ENCODE results near the gene CABP1. TPM values are rescaled to one million over a fixed set of nuclear protein-coding genes. Genes with fewer than 3 reads are reported as not detected.
"Not testable (repeated sequence)": the region's sequence is repeated elsewhere in the genome, so short reads cannot be mapped to it uniquely, and the experiment has no call there.

CABP1 gene
- total and polyA plus RNA-seq, 9 of the 15 experiments (the other 6 are each of a cell fraction or from before 2014, with no cell fraction given), result not detected

GRCh38 chr12:120602416-120602815 is 38.0 kb upstream of the CABP1 start:
- H3K36me3 ChIP-seq (ENCODE audit: control insufficient read depth, insufficient read depth, low read length); CTCF ChIA-PET (ENCODE audit: low intra/inter-chr PET ratio); BruUV-seq (replicated peaks); H4K20me1 ChIP-seq (replicated peaks; ENCODE audit: control insufficient read depth, insufficient read depth, low read length); H3K9me3 ChIP-seq (replicated peaks; ENCODE audit: control insufficient read depth, insufficient read depth, low read depth, low read length); H3K27ac ChIP-seq (ENCODE audit: extremely low read depth, low read depth, low read length); H3K4me3 ChIP-seq; in situ Hi-C loops (cut with MboI); H3K9me1 ChIP-seq (ENCODE audit: control insufficient read depth, insufficient read depth, low read length); H3K4me2 ChIP-seq (ENCODE audit: insufficient read depth, low read length); H3K27me3 ChIP-seq (ENCODE audit: control insufficient read depth in 2 of 2, insufficient read depth in 2 of 2, low read length in 2 of 2); intact Hi-C loops (cut with micrococcal nuclease); H3K79me2 ChIP-seq (ENCODE audit: control insufficient read depth, insufficient read depth, low read length); TF ChIP-seq CEBPG (CRISPR knock-in tag; IDR thresholded peaks at IDR 0.05); JUND (tag; IDR thresholded peaks at IDR 0.05; ENCODE audit: borderline replicate concordance, low read depth, low read length): not testable (repeated sequence)
- FAIRE-seq (peak; percentile 29), DNase-seq (ENCODE audit: extremely low read depth in 1 of 4, low spot score in 3 of 4) (peak in 2 of 4 experiments; percentile 36 to 46), ATAC-seq (peak; percentile 71)
- H2AFZ ChIP-seq (ENCODE audit: low read depth, low read length), result peak overlapping the region; percentile 56; the same call in 1 of the 2 replicates
- peak overlapping the region in 1 of 2 experiments; percentile 40; a peak in 1 of 4 replicates for H3K9ac ChIP-seq (ENCODE audit: insufficient read depth in 1 of 2, low read depth in 2 of 2, low read length in 2 of 2)
- WGBS (ENCODE audit: insufficient coverage, low coverage, missing lambda C conversion rate), result 4% methylated on average over 3 of the region's 5 CpGs
- peak; percentile 77 for TF ChIP-seq CEBPB (tag; IDR thresholded peaks at IDR 0.05)
- peak; percentile 71 for TF ChIP-seq MAFF (IDR thresholded peaks at IDR 0.05; ENCODE audit: low read length)
- TF ChIP-seq ZBTB7A (IDR thresholded peaks at IDR 0.05; ENCODE audit: borderline replicate concordance, control insufficient read depth, low read depth, low read length), result peak; percentile 32; the same call in 1 of the 2 replicates
- TF ChIP-seq CEBPG (tag; conservative IDR thresholded peaks at IDR 0.05 in 1 of 2, IDR thresholded peaks at IDR 0.05 in 1 of 2), result peak in 1 of 2 experiments; percentile 38; a peak in 1 of 4 replicates
- peak; percentile 86 for TF ChIP-seq ZNF384 (IDR thresholded peaks at IDR 0.05; ENCODE audit: low read depth, low read length)
- TF ChIP-seq MAFK (IDR thresholded peaks at IDR 0.05; ENCODE audit: low read length), result peak; percentile 72
- TF ChIP-seq TRIM24 (IDR thresholded peaks at IDR 0.05), result 0 out of 4 replicates have a peak, but pooled peaks of 1 of the 2 experiments have one; percentile 18
- 0 out of 2 replicates have a peak, but pooled peaks have one; percentile 12 for TF ChIP-seq ZNF316 (IDR thresholded peaks at IDR 0.05)
- peak; percentile 50 for TF ChIP-seq FOSL1 (tag; conservative IDR thresholded peaks at IDR 0.05)
- TF ChIP-seq VEZF1 (CRISPR knock-in tag; IDR thresholded peaks at IDR 0.05), result peak; percentile 53
- TF ChIP-seq PKNOX1 (IDR thresholded peaks at IDR 0.05), result 0 out of 2 replicates have a peak, but pooled peaks have one; percentile 7
- TF ChIP-seq ESRRA (IDR thresholded peaks at IDR 0.05; ENCODE audit: borderline replicate concordance, low read depth), result peak; percentile 78
- TF ChIP-seq NFE2 (IDR thresholded peaks at IDR 0.05; ENCODE audit: low read depth), result peak; percentile 85
- TF ChIP-seq C11orf30 (IDR thresholded peaks at IDR 0.05; ENCODE audit: low read depth), result peak; percentile 15; the same call in 1 of the 2 replicates
- peak; percentile 26; the same call in 1 of the 2 replicates for TF ChIP-seq JUND (IDR thresholded peaks at IDR 0.05; ENCODE audit: borderline replicate concordance, low read depth, low read length)
- peak; percentile 75 for TF ChIP-seq MAFG (tag; conservative IDR thresholded peaks at IDR 0.05)
- POLR2A ChIA-PET, result interaction anchor here (0.7 kb wide), 1 partner anchor 221 kb away, joined by 3 read pairs; no protein-coding TSS in a partner anchor
- peaks cover 8 to 15% of the 10 kb centered on the region in 2 experiments; a peak in 4 of 5 replicates for H3K4me1 ChIP-seq (replicated peaks in 1 of 2; ENCODE audit: control insufficient read depth in 2 of 2, insufficient read depth in 2 of 2, low read length in 2 of 2)
